ENCODE results near the gene RNF181.
"Not testable (repeated sequence)": the region's sequence is repeated elsewhere in the genome, so short reads cannot be mapped to it uniquely, and the experiment has no call there.

RNF181 gene

DNA sequence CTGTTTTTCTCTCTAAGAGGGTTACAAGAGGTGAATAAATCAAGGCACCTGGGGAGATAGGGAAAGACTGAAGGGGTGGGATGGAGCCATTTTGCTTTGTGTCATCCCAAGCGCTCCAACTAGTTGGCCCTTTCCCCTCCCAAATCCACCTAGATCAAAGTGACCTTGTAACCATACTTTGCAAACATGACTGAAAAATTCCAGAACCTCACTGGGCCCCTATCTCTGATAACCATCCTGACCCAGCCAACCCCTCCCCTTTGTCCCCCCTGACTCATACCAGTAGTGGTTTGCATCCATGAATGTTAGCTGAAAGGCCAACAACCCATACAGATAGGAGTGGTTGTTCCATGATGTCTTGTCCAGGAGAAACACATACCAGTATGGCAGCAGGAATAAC lies 37.4 kb upstream of the RNF181 start:
- no peak for TF ChIP-seq CTCF (IDR thresholded peaks at IDR 0.05; ENCODE audit: low read depth, low read length)
- no peak for DNase-seq (ENCODE audit: low read depth, low spot score)
- H3K4me3 ChIP-seq (ENCODE audit: low read depth, low read length), result no peak overlapping the region
- in situ Hi-C loops (cut with HindIII; ENCODE audit: low sequenced_read_pairs), result no loop called here

DNA sequence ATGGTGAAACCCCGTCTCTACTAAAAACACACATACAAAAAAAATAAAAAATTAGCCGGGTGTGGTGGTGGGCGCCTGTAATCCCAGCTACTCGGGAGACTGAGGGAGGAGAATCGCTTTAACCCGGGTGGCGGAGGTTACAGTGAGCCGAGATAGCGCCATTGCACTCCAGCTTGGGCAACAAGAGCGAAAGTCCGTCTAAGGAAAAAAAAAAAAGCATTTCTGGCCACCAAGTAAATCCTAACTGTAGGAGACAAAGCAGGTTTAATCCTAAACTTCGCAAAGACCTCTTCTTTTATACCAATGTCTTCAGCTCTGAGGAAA lies 35.2 kb upstream of the RNF181 start:
- peak overlapping the region; percentile 90 for H3K4me3 ChIP-seq (ENCODE audit: low read depth, low read length)
- DNase-seq (ENCODE audit: low read depth, low spot score); in situ Hi-C loops (cut with HindIII; ENCODE audit: low sequenced_read_pairs): not testable (repeated sequence)

DNA sequence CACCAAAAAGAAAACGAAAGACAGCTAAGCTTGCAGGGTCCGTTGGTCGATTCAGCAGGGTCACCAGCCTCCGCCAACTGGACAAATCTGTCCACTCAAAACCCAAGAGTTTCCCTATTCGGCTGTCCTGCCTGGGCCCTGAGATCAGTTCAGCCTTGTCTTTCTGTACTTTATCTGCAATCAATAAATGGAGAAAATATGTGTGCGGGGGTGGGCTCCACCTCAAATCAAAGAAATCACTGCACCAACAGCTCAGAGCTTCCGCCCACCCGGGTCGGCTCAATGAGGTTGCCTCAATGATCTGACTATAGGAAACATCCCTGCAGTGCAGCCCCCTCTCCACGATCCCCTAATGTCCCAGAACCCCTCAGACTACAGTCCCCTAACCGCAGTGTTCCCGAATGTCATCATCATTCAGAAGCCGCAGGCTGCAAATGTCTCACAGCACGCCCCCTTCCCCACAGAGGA lies 34.7 kb upstream of the RNF181 start:
- peak overlapping the region; percentile 90 for H3K4me3 ChIP-seq (ENCODE audit: low read depth, low read length)
- no peak for DNase-seq (ENCODE audit: low read depth, low spot score)
- in situ Hi-C loops (cut with HindIII; ENCODE audit: low sequenced_read_pairs), result no loop called here
- no peak for TF ChIP-seq CTCF (IDR thresholded peaks at IDR 0.05; ENCODE audit: low read depth, low read length)

DNA sequence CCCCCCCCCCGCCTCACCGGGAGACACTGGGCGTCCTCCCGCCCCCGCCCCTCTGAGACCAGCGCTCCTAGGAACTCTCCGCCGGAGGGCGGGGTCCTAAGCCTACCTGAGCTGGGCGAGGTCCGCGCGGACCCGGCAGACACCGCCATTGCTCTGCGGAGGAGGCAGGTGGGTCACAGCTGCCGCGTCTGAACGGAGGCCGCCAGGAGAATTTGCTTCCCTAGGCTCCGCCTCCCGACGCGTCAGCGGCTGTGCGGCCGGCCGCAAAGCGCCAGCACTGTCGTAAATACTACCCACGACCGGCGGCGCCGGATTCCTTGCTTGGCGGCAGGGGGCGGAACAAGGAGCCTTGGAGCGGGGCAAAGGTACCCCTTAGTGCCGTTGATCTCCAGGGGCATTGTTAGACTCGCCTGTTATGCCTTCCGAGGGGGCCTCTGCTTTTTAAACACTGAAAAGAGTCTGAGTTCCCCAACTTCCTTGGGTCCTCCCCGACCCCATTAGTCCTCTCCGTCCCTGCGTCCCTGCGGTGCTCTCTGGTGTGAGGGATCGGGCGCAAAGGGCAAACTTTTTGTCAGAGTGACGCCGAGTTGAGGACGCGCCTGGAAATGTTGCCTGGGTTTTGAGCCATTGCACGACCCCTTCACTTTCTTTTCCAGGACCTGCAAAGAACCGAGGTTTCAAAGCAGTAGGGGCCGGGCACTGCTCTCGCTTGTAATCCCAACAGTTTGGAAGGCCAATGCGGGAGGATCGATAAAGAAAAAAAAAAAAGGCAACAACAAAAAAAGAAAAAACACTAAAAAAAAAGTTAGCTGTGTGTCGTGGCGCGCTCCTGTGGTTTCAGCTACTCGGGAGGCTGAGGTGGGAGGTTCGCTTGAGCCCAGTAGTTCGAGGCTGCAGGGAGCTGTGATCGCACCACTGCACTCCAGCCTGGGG lies 34.0 kb upstream of the RNF181 start, which contains the start of gene GGCX:
Gene GGCX (minus strand): TSS at position 214 of the 933 bp plus-strand sequence. CDS start 65 bp downstream, at position 149.
- peak; percentile 20 for TF ChIP-seq CTCF (IDR thresholded peaks at IDR 0.05; ENCODE audit: low read depth, low read length)
- DNase-seq (ENCODE audit: low read depth, low spot score), result peak; percentile 95
- H3K4me3 ChIP-seq (ENCODE audit: low read depth, low read length), result peak within 1 kb of the TSS; percentile 90
- in situ Hi-C loops (cut with HindIII; ENCODE audit: low sequenced_read_pairs), result no loop called here

- no peak for TF ChIP-seq CTCF (IDR thresholded peaks at IDR 0.05; ENCODE audit: low read depth, low read length)
- no peak overlapping the region for H3K4me3 ChIP-seq (ENCODE audit: low read depth, low read length)
- in situ Hi-C loops (cut with HindIII; ENCODE audit: low sequenced_read_pairs), result no loop called here
- DNase-seq (ENCODE audit: low read depth, low spot score), result no peak
These were observed 31.4 kb upstream of the RNF181 start for GRCh38 chr2:85564144-85564563.

- H3K4me3 ChIP-seq (ENCODE audit: low read depth, low read length), result no peak overlapping the region
- DNase-seq (ENCODE audit: low read depth, low spot score), result no peak
- in situ Hi-C loops (cut with HindIII; ENCODE audit: low sequenced_read_pairs), result no loop called here
- TF ChIP-seq CTCF (IDR thresholded peaks at IDR 0.05; ENCODE audit: low read depth, low read length), result no peak
These were observed 29.3 kb upstream of the RNF181 start for GRCh38 chr2:85566265-85566664.

DNA sequence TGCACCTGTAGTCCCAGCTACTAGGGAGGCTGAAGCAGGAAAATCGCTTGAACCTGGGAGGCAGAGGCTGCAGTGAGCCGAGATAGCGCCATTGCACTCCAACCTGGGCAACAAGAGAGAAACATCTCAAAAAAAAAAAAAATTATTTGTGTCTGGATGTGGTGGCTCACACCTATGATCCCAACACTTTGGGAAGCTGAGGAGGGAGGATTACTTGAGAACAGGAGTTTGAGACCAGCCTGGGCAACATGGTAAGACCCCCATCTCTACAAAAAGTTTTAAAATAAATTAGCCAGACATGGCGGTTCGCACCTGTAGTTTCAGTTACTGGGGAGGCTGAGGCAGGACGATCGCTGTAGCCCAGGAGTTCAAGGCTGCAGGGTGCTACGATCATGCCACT lies 19.8 kb upstream of the RNF181 start:
- DNase-seq (ENCODE audit: low read depth, low spot score), result no peak
- no peak overlapping the region for H3K4me3 ChIP-seq (ENCODE audit: low read depth, low read length)
- in situ Hi-C loops (cut with HindIII; ENCODE audit: low sequenced_read_pairs), result no loop called here
- no peak for TF ChIP-seq CTCF (IDR thresholded peaks at IDR 0.05; ENCODE audit: low read depth, low read length)
